C1 segment of cervical spinal cord (tissue), 14 donors: ENCODE data around the gene PRKX.
"Not testable (repeated sequence)": the region's sequence is repeated elsewhere in the genome, so short reads cannot be mapped to it uniquely, and the experiment has no call there.

Experiments
- DNase-seq, 14 donors: peaks; one replicate each; lab custom pipeline; 2025; lab: John Stamatoyannopoulos, UW

Gene PRKX

GRCh38 chrX:3577551-3577950 lies 135.9 kb downstream of the PRKX start:
- no peak for DNase-seq

- DNase-seq = no peak
These were observed 136.5 kb downstream of the PRKX start for GRCh38 chrX:3576886-3577501.

- DNase-seq = no peak
These were observed 145.8 kb downstream of the PRKX start for GRCh38 chrX:3567686-3568085.

GRCh38 chrX:3563451-3563850 lies 150.0 kb downstream of the PRKX start:
- DNase-seq = no peak

GRCh38 chrX:3560010-3560409 lies 153.4 kb downstream of the PRKX start:
- not testable (repeated sequence) for DNase-seq
